GM15510 (cell line): ENCODE measurements around the gene ERVH48-1.

Experiments used
- POLR2A ChIP-seq: IDR thresholded peaks from 3 replicates; pipeline ENCODE4 v1.6.1; 2011; ENCODE audit warnings: borderline replicate concordance; ENCODE audit not compliant: insufficient read length; ENCODE audit errors: extremely low read depth

The ERVH48-1 gene

DNA sequence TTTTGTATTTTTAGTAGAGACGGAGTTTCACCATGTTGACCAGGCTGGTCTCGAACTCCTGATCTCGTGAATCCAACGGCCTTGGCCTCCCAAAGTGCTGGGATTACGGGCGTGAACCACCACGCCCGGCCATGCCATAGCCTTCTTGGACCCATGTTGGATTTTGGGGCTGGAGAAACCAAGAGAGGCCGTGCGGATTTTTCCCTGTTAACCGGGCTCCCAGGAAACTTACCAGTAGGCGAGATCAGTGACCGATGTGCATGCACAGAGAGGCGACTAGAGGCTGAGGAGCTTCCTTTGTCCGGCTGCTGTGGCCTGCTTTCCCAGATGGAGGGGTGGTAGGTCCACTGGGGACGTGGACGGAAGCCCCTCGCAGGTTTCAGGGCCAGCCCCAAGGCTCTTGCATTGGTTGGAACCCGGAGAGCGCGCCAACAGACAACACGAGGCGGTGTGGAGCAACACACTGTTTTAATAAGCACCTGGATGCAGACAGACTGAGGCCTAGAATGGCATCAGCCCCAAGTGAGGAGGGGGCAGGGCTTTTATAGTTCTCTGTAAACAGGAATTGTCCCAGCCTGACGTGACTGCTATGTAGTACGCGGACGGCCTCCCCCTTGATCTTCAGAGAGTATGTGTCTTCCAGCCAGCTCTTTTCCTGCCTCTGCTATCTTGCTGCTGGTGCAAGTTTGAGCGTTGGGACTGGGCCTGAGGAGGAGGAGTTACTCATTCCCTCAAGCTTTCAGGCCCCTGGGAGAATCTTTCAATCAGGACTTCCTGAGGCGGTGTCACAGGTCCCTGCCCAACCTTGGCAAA is at the start of gene ERVH48-1:
ERVH48-1 (minus strand) TSS at position 517 of the 813 bp plus-strand sequence. CDS start 6,624 bp downstream, outside the sequence.
- no peak for TF ChIP-seq POLR2A

DNA sequence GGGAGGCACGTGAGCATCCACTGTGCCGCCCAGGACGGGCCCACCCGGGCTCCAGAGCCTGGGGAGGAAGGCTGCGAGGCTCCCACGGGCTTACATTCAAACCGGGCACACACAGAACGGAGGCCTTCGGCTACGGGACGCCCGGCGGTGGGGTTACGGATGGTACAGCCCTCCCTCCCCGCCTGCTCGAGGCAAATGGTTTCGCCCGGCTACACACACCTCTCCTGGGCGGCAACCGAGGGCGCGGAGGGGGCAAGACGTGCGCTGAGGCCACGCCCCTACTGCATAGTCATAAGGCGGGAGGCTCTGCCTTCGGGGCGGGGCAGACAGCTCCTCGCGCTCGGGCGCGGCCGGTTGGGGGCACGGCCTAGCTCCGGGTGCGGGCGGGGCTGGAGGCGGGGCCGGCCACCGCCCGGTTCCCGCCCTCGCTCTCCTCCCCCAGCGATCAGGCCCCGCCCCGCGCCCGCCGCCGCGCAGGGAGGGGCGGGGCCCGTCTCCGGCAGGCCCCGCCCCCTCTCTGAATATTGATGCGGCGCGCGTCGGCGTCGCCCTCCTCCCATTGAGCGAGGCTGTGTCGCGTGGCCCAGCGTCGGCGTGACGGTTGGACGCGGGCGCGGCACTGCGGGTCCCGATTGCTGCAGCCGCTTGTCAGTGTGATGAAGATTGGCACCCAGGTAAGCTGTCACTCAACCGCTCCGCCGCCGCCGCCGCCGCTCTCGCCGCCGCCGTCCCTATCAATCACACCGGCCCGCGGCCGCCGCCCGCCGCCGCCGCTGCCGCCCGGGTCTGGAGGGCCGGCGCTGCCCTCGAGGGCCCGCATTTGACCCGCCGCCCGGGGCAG is 48.8 kb upstream of the ERVH48-1 start, which contains the start of gene PKNOX1:
PKNOX1 (plus strand) TSS at position 572 of the 841 bp plus-strand sequence. CDS start 29,820 bp downstream, outside the sequence.
- TF ChIP-seq POLR2A: peak; percentile 54

DNA sequence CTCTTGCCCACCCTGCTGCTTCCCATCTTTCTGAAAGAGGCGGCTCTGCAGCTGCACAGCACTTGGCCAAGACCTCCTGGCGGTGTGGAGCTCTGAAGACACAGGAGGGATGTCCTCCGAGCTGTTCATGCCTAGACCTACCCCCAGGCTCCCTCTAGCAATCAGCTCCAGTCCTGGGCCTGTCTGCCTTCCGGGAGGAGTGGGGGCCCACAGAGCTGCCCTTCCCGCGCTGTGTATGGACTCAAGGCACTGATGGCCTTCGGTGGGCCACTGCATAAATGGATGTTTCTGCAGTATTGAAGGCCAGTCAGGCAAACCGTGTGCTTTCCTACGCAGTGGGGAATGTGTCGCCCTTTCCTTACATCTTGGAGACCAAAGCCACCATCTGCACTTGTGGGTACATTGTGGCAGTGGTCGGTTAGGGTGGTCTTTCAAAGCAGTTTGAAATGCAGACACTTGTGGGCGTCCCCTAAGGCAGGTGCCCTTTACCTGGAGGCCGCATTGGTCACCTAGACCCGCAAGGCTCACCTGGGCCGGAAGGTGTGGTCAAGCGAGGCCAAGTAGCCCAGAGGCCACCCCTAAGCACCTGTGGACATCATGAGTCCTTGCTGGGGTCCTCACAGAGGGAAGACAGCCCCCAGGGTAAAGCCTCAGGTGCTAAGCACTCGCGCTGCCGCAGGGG is 48.0 kb upstream of the ERVH48-1 start:
- TF ChIP-seq POLR2A: no peak

DNA sequence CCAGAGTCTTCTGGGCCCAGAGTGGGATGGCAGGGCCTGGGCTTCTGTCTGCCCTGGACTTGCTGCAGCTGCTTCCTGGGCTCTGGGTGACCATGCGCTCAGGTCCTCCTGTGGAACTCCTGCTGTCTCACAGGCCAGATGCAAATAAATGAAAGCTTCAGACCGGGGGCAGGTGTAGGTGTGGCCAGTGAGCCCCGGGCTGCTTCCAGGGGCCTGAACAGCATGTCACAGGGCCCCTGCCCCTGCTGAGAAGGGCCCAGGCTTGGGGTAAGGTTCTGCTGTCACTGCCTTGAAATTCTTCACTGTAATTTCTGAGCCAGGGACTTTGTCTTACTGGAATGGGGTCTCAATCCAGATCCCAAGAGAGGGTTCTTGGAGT is 46.5 kb upstream of the ERVH48-1 start:
- no peak for TF ChIP-seq POLR2A

DNA sequence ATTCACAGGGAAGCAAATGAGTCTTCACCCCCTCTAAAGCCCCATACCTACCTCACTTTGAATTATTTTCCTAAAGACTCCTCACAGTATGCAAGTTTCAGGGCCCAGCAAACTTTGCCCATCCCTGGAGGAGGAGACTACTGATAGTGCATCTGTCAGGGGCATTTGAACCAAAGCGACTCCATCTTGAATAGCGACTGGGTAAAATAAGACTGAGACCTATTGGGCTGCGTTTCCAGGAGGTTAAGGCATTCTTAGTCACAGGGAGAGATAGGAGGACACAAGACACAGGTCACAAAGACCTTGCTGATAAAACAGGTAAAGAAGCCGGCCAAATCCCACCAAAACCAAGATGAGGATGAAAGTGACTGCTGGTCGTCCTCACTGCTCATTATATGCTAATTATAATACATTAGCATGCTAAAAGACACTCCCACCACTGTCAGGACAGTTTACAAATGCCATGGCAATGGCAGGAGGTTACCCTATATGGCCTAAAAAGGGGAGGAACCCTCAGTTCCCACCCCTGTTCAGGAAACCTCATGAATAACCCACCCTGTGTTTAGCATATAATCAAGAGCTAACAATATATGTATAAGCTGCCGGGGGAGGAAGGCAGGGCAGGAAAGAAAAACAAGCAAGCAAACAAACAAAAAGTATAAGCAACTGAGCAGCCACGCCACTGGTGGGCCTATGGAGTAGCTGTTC is 45.7 kb upstream of the ERVH48-1 start:
- TF ChIP-seq POLR2A: no peak

DNA sequence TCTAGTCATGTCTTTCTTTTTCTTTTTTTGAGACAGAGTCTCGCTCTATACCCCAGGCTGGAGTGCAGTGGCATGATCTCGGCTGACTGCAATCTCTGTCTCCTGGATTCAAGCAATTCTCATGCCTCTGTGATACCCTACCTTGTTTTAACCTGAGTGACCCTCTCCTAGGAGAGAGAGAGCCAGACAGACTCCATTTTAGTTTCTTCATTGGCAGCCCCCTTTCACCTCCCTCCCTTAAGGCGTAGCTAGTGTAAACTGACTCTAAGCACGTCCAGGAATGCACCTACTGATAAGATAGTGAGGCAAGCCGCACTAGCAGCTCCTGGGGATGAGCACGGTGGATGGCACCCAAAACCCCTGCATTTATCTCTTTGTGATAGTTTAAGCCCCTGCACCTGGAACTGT is 43.8 kb upstream of the ERVH48-1 start:
- no peak for TF ChIP-seq POLR2A

DNA sequence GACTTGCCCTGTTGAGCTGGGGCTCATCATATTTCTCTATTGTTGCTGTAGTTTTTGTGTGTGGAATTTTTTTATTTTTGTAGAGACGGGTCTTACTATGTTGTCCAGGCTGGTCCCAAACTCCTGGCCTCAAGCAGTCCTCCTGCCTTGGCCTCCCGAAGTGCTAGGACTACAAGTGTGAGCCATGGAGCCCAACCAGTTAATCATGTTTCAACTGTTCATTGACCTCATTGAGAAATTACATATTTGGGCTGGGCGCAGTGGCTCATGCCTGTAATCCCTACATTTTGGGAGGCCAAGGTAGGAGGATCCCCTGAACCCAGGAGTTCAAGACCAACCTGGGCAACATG is 39.8 kb upstream of the ERVH48-1 start:
- TF ChIP-seq POLR2A: no peak

DNA sequence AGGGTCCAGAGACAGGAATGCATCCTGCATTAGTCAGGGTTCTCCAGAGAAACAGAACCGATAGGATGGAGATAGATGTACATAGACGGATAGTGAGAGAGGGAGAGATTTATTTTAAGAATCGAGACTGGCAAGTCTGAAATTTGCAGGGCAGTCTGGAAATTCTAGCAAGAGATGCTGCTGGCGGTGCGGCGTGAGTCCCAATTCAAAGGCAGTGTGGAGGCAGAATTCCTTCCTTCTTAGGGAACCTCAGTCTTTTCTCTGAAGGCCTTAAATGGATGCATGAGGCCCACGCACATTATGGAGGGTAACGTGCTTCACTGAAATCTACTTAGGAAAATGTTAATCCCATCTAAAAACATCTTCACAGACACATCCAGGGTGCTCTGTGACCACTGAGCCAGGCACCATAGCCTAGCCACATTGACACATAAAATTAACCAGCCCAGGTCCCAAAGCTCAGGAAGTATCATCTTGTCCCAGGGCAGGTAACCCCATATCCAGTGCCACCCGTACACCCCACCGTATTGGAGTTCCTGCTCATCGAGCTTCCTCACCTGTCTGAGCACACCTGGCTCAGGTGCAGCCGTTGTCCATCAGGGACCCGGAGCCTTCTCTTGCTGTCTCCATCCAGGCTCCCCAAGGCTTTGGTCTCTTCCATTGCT is 39.2 kb upstream of the ERVH48-1 start:
- no peak for TF ChIP-seq POLR2A

DNA sequence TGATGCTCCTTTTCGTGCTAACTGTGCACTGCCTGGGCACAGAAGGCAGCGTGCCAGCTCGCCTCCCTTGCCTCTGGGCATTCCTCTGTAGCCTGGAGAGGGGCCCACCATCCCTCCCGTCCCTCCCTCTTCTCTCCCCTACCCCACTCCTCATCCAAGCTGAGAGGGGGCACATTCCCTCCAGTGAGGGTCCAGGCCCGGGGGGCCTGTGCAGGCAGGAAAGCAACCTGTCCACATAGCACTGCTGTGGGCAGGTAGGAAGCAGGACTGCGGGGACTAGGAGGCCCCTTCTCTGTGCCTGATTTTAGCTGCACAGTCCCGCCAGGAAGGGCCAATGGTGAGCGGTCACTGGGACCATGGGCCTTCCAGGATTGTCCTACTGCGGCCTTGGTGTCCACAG is 38.7 kb upstream of the ERVH48-1 start:
- TF ChIP-seq POLR2A: no peak

DNA sequence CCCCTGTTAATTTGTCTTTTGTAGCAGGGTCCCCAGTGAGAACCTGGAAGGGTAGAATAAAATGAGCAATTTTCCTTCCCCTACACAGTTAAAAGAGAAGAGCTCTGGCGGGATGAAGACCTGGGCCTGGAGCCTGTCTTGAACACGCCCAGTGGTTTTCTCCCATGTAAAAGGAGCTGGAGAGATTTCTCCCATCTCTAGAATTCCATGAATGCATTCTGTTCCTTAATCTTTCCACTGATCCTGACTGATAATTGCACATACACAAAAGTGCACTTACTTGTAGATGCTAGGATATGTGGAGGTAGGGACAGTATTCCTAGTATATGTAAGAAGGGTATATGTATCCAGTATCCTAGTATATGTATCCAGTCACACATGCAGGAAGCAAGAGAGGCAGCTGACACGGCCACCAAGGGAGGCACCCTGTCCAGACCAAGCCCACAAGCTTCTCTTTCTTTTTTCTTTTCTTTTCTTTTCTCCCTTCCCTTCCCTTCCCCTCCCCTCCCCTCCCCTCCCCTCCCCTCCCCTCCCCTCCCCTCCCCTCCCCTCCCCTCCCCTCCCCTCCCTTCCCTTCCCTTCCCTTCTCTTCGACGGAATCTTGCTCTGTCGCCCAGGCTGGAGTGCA is 37.1 kb upstream of the ERVH48-1 start:
- no peak for TF ChIP-seq POLR2A

DNA sequence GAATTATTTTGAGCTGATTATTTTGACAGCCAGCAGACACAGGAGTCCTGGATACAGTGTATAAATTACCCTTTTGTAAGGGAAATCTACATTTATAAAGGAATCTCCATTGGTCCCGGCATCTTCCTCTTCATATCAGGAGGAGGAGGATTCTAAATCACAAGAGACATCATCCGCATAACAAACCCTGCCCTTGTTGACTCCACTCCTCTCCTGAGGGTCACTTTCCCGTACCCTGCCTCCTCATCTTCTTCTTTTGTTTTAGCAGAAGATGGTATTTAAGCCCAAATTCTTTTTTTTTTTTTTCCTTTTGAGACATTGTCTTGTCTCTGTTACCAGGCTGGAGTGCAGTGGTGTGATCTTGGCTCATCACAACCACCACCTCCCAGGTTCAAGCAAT is 34.3 kb upstream of the ERVH48-1 start:
- TF ChIP-seq POLR2A: no peak

DNA sequence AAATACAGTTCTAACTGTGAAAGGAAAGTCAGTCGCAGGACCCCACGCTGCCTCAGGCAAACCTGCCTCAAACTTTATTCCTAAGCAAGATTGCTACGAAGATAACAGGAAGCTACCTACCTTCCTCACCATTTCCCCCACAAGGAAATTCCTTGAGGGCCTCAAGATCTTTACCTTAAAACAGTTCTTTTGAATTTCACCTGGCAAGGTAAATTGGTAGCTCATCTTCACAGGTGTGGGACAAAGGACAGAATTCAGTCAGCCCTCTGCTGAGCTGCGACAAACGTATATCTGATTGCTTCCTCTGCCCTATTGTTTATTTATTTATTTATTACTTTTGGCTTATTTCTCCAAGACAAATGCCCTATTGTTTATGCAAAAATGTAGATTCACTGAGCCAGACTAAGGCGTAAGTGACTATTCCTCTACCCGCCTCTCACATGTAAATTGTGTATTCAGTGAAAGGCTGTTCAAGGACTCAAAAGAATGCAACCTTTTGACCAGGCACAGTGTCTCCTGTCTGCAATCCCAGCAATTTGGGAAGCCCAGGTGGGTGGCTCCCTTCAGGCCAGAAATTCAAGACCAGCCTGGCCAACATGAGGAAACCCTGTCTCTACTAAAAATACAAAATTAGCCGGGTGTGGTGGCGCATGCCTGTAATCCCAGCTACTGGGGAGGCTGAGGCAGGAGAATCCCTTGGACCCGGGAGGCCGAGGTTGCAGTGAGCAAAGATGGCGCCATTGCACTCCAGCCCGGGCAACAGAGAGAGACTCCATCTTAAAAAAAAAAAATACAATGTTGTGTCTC is 31.6 kb upstream of the ERVH48-1 start:
- TF ChIP-seq POLR2A: no peak

DNA sequence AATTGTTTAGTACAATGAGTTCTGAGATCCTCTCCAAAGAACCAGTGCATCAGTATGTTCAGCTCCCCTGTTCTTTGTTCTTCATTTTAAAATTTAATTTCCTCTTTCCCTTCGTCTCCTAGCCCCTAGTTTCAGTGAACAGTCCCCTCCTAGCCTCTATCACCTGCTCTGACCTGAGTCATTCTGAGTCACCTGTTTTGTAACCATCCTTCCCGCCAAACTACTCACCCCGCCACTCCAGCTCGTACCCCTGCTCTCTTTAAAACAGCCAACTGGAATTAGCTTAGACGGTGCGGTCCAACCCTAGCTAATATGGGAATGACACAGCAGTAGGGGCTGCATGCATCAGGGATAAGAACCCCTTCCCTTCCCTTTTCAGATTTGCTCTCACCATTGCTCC is 16.8 kb upstream of the ERVH48-1 start:
- no peak for TF ChIP-seq POLR2A

DNA sequence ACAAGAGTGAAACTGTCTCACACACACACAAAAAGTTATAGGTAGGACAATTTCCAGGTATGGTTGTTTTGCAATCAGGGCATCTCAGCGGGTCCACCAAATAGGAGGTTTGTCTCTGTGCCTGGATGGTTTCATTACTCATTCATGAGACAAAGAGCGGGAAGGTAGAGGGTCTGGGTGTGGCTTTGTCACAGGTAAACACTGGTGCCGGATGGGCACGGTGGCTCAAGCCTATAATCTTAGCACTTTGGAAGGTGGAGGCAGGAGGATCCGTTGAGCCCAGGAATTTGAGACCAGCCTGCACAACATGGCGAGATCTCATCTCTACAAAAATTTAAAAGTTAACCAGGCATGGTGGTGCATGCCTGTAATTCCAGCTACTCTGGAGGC is 16.3 kb upstream of the ERVH48-1 start:
- TF ChIP-seq POLR2A: no peak
